Measurements from ENCODE around the gene TMEM198. TPM values are rescaled to one million over a fixed set of nuclear protein-coding genes. Genes with fewer than 3 reads are reported as not detected.

TMEM198 gene
- total RNA-seq, 2 experiments from 2014 or later: 2.1 to 2.2 TPM

GRCh38 chr2:219499555-219499954 is 44.3 kb upstream of the TMEM198 start:
- Mint-ChIP-seq H3K27me3 (peaks cover 37% of the 10 kb centered on the region), H3K9me3 (no peaks in the 10 kb centered on the region), H3K4me3 (peak overlapping the region; percentile 92), H3K36me3 (ENCODE audit: low read depth) (peaks cover 14% of the 10 kb centered on the region), H3K4me1 (ENCODE audit: low read depth) (peaks cover 34% of the 10 kb centered on the region), H3K27ac (peak overlapping the region; percentile 87)
- intact Hi-C loops (cut with micrococcal nuclease): loop anchor here (5.0 kb wide), 1 partner anchor 33 kb away; no protein-coding TSS in a partner anchor
- ChIA-PET POLR2A (interaction anchor here (0.8 to 1.1 kb wide), 2 partner anchors 53 to 133 kb away, joined by 3 read pairs; no protein-coding TSS in a partner anchor), CTCF (interaction anchor here (1.0 to 11.5 kb wide), 11 partner anchors 10 to 111 kb away, joined by 3 to 283 read pairs (median 12); partner anchors contain the start of genes CHPF, DNPEP and TMEM198)
- DNase-seq (no peak), ATAC-seq (no peak)
- no peak for TF ChIP-seq CTCF (IDR thresholded peaks at IDR 0.05)

- peaks cover 34% of the 10 kb centered on the region for H3K4me1 Mint-ChIP-seq (ENCODE audit: low read depth)
- peaks cover 32% of the 10 kb centered on the region for H3K27me3 Mint-ChIP-seq
- DNase-seq (no peak), ATAC-seq (no peak)
- intact Hi-C loops (cut with micrococcal nuclease): no loop called here
- no peaks in the 10 kb centered on the region for H3K9me3 Mint-ChIP-seq
- H3K36me3 Mint-ChIP-seq (ENCODE audit: low read depth): peaks cover 19% of the 10 kb centered on the region
- POLR2A ChIA-PET: interaction anchor here (0.8 to 1.1 kb wide), 2 partner anchors 10 to 52 kb away, joined by 3 read pairs; no protein-coding TSS in a partner anchor
- CTCF ChIA-PET: interaction anchor here (0.9 to 11.5 kb wide), 10 partner anchors 9 to 112 kb away, joined by 3 to 283 read pairs (median 14); partner anchors contain the start of genes CHPF, DNPEP and TMEM198
- TF ChIP-seq CTCF (IDR thresholded peaks at IDR 0.05): no peak
- H3K4me3 Mint-ChIP-seq: peak overlapping the region; percentile 92
- H3K27ac Mint-ChIP-seq: no peak overlapping the region
These were observed 43.7 kb upstream of the TMEM198 start for GRCh38 chr2:219500135-219500534.

- intact Hi-C loops (cut with micrococcal nuclease): no loop called here
- DNase-seq: no peak
- no peaks in the 10 kb centered on the region for H3K9me3 Mint-ChIP-seq
- ChIA-PET POLR2A (no interaction called here), CTCF (no interaction called here)
- H3K27ac Mint-ChIP-seq: no peak overlapping the region
- ATAC-seq: no peak
- H3K36me3 Mint-ChIP-seq (ENCODE audit: low read depth): peaks cover 33% of the 10 kb centered on the region
- H3K4me1 Mint-ChIP-seq (ENCODE audit: low read depth): peaks cover 30% of the 10 kb centered on the region
- H3K27me3 Mint-ChIP-seq: peaks cover 15% of the 10 kb centered on the region
- TF ChIP-seq CTCF (IDR thresholded peaks at IDR 0.05): no peak
- H3K4me3 Mint-ChIP-seq: no peak overlapping the region
These were observed 42.0 kb upstream of the TMEM198 start for GRCh38 chr2:219501849-219502248.

GRCh38 chr2:219502618-219503017 is 41.2 kb upstream of the TMEM198 start:
- Mint-ChIP-seq H3K36me3 (ENCODE audit: low read depth) (peaks cover 33% of the 10 kb centered on the region), H3K27me3 (peaks cover 8% of the 10 kb centered on the region), H3K27ac (no peak overlapping the region), H3K9me3 (no peaks in the 10 kb centered on the region), H3K4me3 (no peak overlapping the region), H3K4me1 (ENCODE audit: low read depth) (peaks cover 24% of the 10 kb centered on the region)
- ChIA-PET POLR2A (no interaction called here), CTCF (interaction anchor here (1.2 to 2.8 kb wide), 2 partner anchors 28 to 38 kb away, joined by 3 to 10 read pairs; no protein-coding TSS in a partner anchor)
- intact Hi-C loops (cut with micrococcal nuclease): no loop called here
- DNase-seq: no peak
- ATAC-seq: no peak
- TF ChIP-seq CTCF (IDR thresholded peaks at IDR 0.05): no peak

GRCh38 chr2:219505585-219505984 is 38.2 kb upstream of the TMEM198 start:
- Mint-ChIP-seq H3K36me3 (ENCODE audit: low read depth) (peaks cover 29% of the 10 kb centered on the region), H3K9me3 (no peaks in the 10 kb centered on the region), H3K27me3 (peaks cover 15% of the 10 kb centered on the region), H3K4me3 (no peak overlapping the region), H3K4me1 (ENCODE audit: low read depth) (peaks cover 15% of the 10 kb centered on the region), H3K27ac (no peak overlapping the region)
- intact Hi-C loops (cut with micrococcal nuclease): no loop called here
- DNase-seq: no peak
- POLR2A ChIA-PET: no interaction called here
- CTCF ChIA-PET: interaction anchor here (2.8 to 7.2 kb wide), 2 partner anchors 8 to 25 kb away, joined by 10 to 86 read pairs; partner anchors contain the start of gene GMPPA
- no peak for ATAC-seq
- TF ChIP-seq CTCF (IDR thresholded peaks at IDR 0.05): no peak
